WTC11 (cell line): Measurements from ENCODE around the gene POLR2E. TPM values are rescaled to one million over a fixed set of nuclear protein-coding genes. Genes with fewer than 3 reads are reported as not detected.

ENCODE experiments used
- ATAC-seq: fragments of 200-7000 bp; cut with Tn5 transposase; 2 replicates; pipeline ENCODE4 v1.10.0; 2021; ENCODE audit warnings: mild to moderate bottlenecking, moderate library complexity
- CTCF ChIA-PET: fragments of 300-600 bp; sonication (Branson Sonifier 250); formaldehyde crosslinking; loops from one replicate; lab custom pipeline; 2021; ENCODE audit warnings: antibody characterized with exemption; lab: Charles Lee
- POLR2A ChIA-PET: fragments of 350-600 bp; sonication (Branson Sonifier 250); formaldehyde crosslinking; loops from one replicate; lab custom pipeline; 2021; ENCODE audit warnings: antibody characterized with exemption; lab: Charles Lee
- DNase-seq: peaks from one replicate; pipeline ENCODE4 v3.0.0; 2021; ENCODE audit warnings: low spot score
- H3K27ac Mint-ChIP-seq: 2 replicates; pipeline ENCODE4 v1.8.0; 2021; ENCODE audit warnings: mixed read lengths
- H3K27me3 Mint-ChIP-seq: 2 replicates; pipeline ENCODE4 v1.8.0; 2021; ENCODE audit warnings: low read depth, mild to moderate bottlenecking, moderate library complexity, mixed read lengths
- H3K36me3 Mint-ChIP-seq: 2 replicates; pipeline ENCODE4 v1.8.0; 2021; ENCODE audit warnings: mixed read lengths
- H3K4me1 Mint-ChIP-seq: 2 replicates; pipeline ENCODE4 v1.8.0; 2022; ENCODE audit warnings: mixed read lengths
- H3K4me3 Mint-ChIP-seq: 2 replicates; pipeline ENCODE4 v1.8.0; 2021; ENCODE audit warnings: mild to moderate bottlenecking, moderate library complexity, mixed read lengths
- H3K9me3 Mint-ChIP-seq: 2 replicates; pipeline ENCODE4 v1.8.0; 2021; ENCODE audit warnings: mixed read lengths
- EMX1 ChIP-seq: fragments of 250-450 bp; sonication (Bioruptor Pico); IDR thresholded peaks from 2 replicates; pipeline ENCODE4 v1.8.0; 2021; ENCODE audit warnings: mild to moderate bottlenecking
- ERG ChIP-seq: fragments of 250-450 bp; sonication (Bioruptor Pico); IDR thresholded peaks from 2 replicates; pipeline ENCODE4 v1.8.0; 2021; ENCODE audit warnings: mild to moderate bottlenecking
- GRHL2 ChIP-seq: fragments of 250-450 bp; sonication (Bioruptor Pico); IDR thresholded peaks from 2 replicates; pipeline ENCODE4 v1.8.0; 2022; ENCODE audit warnings: mild to moderate bottlenecking, moderate library complexity; ENCODE audit not compliant: insufficient replicate concordance, severe bottlenecking
- MYBL2 ChIP-seq: sonication (generic); formaldehyde crosslinking; IDR thresholded peaks from 2 replicates; pipeline ENCODE4 v1.8.1; 2023; ENCODE audit warnings: mild to moderate bottlenecking, moderate library complexity, missing genetic modification reagents
- NR2C2 ChIP-seq: sonication (generic); formaldehyde crosslinking; IDR thresholded peaks from 2 replicates; pipeline ENCODE4 v1.8.0; 2022; ENCODE audit warnings: mild to moderate bottlenecking, missing genetic modification reagents
- RELA ChIP-seq: sonication (generic); formaldehyde crosslinking; IDR thresholded peaks from 2 replicates; pipeline ENCODE4 v1.8.1; 2022; ENCODE audit warnings: missing genetic modification reagents, mild to moderate bottlenecking, borderline replicate concordance
- TEAD4 ChIP-seq: sonication (generic); formaldehyde crosslinking; IDR thresholded peaks from 2 replicates; pipeline ENCODE4 v1.8.0; 2022; ENCODE audit warnings: mild to moderate bottlenecking, missing genetic modification reagents
- ZNF121 ChIP-seq: sonication (generic); formaldehyde crosslinking; IDR thresholded peaks from 2 replicates; pipeline ENCODE4 v1.8.0; 2023; ENCODE audit warnings: missing genetic modification reagents
- ZNF263 ChIP-seq: sonication (generic); formaldehyde crosslinking; IDR thresholded peaks from 2 replicates; pipeline ENCODE4 v1.8.1; 2022; ENCODE audit warnings: low read depth, mild to moderate bottlenecking, moderate library complexity, missing genetic modification reagents
- ZNF396 ChIP-seq: fragments of 250-450 bp; sonication (Bioruptor Pico); IDR thresholded peaks from 2 replicates; pipeline ENCODE4 v1.8.0; 2021; ENCODE audit warnings: mild to moderate bottlenecking, moderate library complexity, borderline replicate concordance
- ZNF671 ChIP-seq: fragments of 250-450 bp; sonication (Bioruptor Pico); IDR thresholded peaks from 2 replicates; pipeline ENCODE4 v1.8.0; 2021; ENCODE audit warnings: mild to moderate bottlenecking
- total RNA-seq: library from RNA; stranded (reverse); gene quantifications from 3 replicates; pipeline ENCODE4 v1.2.3, GENCODE V29; 2021
- TF ChIP-seq, protein P1 (sequence below): sonication (generic); formaldehyde crosslinking; IDR thresholded peaks from 2 replicates; pipeline ENCODE4 v1.8.0; 2023; ENCODE audit warnings: missing genetic modification reagents, mild to moderate bottlenecking, borderline replicate concordance
- TF ChIP-seq, protein P2 (sequence below): sonication (generic); formaldehyde crosslinking; IDR thresholded peaks from 2 replicates; pipeline ENCODE4 v1.8.1; 2023; ENCODE audit warnings: mild to moderate bottlenecking, missing genetic modification reagents, borderline replicate concordance
- TF ChIP-seq, protein P3 (sequence below): sonication (generic); formaldehyde crosslinking; IDR thresholded peaks from 2 replicates; pipeline ENCODE4 v1.8.1; 2022; ENCODE audit warnings: low read depth, missing genetic modification reagents, borderline replicate concordance
- TF ChIP-seq, protein P4 (sequence below): sonication (generic); formaldehyde crosslinking; IDR thresholded peaks from 2 replicates; pipeline ENCODE4 v1.8.0; 2022; ENCODE audit warnings: mild to moderate bottlenecking, missing genetic modification reagents
- TF ChIP-seq, protein P5 (sequence below): sonication (generic); formaldehyde crosslinking; IDR thresholded peaks from 2 replicates; pipeline ENCODE4 v1.8.1; 2022; ENCODE audit warnings: missing genetic modification reagents, borderline replicate concordance
- TF ChIP-seq, protein P6 (sequence below): fragments of 200-600 bp; IDR thresholded peaks from 2 replicates; pipeline ENCODE4 v1.8.0; 2022; ENCODE audit warnings: antibody characterized with exemption
- TF ChIP-seq, protein P7 (sequence below): fragments of 250-450 bp; sonication (Bioruptor Pico); IDR thresholded peaks from 2 replicates; pipeline ENCODE4 v2.1.2; 2022; ENCODE audit warnings: mild to moderate bottlenecking, moderate library complexity

The POLR2E gene
- total RNA-seq, 1 experiment from 2014 or later, result 275 TPM

DNA sequence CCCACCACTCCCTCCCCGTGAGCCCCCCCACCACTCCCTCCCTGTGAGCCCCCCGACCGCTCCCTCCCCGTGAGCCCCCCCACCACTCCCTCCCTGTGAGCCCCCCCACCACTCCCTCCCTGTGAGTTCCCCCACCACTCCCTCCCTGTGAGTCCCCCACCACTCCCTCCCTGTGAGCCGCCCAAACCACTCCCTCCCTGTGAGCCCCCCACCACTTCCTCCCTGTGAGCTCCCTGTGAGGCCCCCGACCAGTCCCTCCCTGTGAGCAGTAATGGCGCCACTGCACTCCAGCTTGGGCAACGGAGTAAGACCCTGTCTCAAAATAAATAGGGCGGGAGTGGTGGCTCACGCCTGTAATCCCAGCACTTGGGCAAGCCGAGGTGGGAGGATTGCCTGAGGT lies 45.4 kb downstream of the POLR2E start (continued):
- TF ChIP-seq, protein P1, sequence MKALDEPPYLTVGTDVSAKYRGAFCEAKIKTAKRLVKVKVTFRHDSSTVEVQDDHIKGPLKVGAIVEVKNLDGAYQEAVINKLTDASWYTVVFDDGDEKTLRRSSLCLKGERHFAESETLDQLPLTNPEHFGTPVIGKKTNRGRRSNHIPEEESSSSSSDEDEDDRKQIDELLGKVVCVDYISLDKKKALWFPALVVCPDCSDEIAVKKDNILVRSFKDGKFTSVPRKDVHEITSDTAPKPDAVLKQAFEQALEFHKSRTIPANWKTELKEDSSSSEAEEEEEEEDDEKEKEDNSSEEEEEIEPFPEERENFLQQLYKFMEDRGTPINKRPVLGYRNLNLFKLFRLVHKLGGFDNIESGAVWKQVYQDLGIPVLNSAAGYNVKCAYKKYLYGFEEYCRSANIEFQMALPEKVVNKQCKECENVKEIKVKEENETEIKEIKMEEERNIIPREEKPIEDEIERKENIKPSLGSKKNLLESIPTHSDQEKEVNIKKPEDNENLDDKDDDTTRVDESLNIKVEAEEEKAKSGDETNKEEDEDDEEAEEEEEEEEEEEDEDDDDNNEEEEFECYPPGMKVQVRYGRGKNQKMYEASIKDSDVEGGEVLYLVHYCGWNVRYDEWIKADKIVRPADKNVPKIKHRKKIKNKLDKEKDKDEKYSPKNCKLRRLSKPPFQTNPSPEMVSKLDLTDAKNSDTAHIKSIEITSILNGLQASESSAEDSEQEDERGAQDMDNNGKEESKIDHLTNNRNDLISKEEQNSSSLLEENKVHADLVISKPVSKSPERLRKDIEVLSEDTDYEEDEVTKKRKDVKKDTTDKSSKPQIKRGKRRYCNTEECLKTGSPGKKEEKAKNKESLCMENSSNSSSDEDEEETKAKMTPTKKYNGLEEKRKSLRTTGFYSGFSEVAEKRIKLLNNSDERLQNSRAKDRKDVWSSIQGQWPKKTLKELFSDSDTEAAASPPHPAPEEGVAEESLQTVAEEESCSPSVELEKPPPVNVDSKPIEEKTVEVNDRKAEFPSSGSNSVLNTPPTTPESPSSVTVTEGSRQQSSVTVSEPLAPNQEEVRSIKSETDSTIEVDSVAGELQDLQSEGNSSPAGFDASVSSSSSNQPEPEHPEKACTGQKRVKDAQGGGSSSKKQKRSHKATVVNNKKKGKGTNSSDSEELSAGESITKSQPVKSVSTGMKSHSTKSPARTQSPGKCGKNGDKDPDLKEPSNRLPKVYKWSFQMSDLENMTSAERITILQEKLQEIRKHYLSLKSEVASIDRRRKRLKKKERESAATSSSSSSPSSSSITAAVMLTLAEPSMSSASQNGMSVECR (CRISPR knock-in tag), result no peak
- no peak for TF ChIP-seq ZNF263 (CRISPR knock-in tag)
- TF ChIP-seq NR2C2 (CRISPR knock-in tag), result no peak
- no peak for TF ChIP-seq GRHL2 (CRISPR knock-in tag)
- no peak for TF ChIP-seq TEAD4 (CRISPR knock-in tag)
- TF ChIP-seq, protein P2, sequence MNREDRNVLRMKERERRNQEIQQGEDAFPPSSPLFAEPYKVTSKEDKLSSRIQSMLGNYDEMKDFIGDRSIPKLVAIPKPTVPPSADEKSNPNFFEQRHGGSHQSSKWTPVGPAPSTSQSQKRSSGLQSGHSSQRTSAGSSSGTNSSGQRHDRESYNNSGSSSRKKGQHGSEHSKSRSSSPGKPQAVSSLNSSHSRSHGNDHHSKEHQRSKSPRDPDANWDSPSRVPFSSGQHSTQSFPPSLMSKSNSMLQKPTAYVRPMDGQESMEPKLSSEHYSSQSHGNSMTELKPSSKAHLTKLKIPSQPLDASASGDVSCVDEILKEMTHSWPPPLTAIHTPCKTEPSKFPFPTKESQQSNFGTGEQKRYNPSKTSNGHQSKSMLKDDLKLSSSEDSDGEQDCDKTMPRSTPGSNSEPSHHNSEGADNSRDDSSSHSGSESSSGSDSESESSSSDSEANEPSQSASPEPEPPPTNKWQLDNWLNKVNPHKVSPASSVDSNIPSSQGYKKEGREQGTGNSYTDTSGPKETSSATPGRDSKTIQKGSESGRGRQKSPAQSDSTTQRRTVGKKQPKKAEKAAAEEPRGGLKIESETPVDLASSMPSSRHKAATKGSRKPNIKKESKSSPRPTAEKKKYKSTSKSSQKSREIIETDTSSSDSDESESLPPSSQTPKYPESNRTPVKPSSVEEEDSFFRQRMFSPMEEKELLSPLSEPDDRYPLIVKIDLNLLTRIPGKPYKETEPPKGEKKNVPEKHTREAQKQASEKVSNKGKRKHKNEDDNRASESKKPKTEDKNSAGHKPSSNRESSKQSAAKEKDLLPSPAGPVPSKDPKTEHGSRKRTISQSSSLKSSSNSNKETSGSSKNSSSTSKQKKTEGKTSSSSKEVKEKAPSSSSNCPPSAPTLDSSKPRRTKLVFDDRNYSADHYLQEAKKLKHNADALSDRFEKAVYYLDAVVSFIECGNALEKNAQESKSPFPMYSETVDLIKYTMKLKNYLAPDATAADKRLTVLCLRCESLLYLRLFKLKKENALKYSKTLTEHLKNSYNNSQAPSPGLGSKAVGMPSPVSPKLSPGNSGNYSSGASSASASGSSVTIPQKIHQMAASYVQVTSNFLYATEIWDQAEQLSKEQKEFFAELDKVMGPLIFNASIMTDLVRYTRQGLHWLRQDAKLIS (CRISPR knock-in tag), result no peak
- no peak for TF ChIP-seq ZNF671 (CRISPR knock-in tag)
- TF ChIP-seq, all 79 proteins: peak for 0

- TF ChIP-seq, protein P3, sequence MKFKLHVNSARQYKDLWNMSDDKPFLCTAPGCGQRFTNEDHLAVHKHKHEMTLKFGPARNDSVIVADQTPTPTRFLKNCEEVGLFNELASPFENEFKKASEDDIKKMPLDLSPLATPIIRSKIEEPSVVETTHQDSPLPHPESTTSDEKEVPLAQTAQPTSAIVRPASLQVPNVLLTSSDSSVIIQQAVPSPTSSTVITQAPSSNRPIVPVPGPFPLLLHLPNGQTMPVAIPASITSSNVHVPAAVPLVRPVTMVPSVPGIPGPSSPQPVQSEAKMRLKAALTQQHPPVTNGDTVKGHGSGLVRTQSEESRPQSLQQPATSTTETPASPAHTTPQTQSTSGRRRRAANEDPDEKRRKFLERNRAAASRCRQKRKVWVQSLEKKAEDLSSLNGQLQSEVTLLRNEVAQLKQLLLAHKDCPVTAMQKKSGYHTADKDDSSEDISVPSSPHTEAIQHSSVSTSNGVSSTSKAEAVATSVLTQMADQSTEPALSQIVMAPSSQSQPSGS (CRISPR knock-in tag), result no peak
- TF ChIP-seq ZNF396 (CRISPR knock-in tag) (no peak), MYBL2 (no peak), ERG (no peak), RELA (CRISPR knock-in tag) (no peak), GRHL2 (CRISPR knock-in tag) (no peak), TEAD4 (CRISPR knock-in tag) (no peak), EMX1 (CRISPR knock-in tag) (no peak), ZNF121 (CRISPR knock-in tag) (no peak)
- TF ChIP-seq, protein P4, sequence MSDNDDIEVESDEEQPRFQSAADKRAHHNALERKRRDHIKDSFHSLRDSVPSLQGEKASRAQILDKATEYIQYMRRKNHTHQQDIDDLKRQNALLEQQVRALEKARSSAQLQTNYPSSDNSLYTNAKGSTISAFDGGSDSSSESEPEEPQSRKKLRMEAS (CRISPR knock-in tag), result no peak
- TF ChIP-seq, protein P5, sequence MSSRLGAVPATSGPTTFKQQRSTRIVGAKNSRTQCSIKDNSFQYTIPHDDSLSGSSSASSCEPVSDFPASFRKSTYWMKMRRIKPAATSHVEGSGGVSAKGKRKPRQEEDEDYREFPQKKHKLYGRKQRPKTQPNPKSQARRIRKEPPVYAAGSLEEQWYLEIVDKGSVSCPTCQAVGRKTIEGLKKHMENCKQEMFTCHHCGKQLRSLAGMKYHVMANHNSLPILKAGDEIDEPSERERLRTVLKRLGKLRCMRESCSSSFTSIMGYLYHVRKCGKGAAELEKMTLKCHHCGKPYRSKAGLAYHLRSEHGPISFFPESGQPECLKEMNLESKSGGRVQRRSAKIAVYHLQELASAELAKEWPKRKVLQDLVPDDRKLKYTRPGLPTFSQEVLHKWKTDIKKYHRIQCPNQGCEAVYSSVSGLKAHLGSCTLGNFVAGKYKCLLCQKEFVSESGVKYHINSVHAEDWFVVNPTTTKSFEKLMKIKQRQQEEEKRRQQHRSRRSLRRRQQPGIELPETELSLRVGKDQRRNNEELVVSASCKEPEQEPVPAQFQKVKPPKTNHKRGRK (CRISPR knock-in tag), result no peak
- TF ChIP-seq, protein P6, sequence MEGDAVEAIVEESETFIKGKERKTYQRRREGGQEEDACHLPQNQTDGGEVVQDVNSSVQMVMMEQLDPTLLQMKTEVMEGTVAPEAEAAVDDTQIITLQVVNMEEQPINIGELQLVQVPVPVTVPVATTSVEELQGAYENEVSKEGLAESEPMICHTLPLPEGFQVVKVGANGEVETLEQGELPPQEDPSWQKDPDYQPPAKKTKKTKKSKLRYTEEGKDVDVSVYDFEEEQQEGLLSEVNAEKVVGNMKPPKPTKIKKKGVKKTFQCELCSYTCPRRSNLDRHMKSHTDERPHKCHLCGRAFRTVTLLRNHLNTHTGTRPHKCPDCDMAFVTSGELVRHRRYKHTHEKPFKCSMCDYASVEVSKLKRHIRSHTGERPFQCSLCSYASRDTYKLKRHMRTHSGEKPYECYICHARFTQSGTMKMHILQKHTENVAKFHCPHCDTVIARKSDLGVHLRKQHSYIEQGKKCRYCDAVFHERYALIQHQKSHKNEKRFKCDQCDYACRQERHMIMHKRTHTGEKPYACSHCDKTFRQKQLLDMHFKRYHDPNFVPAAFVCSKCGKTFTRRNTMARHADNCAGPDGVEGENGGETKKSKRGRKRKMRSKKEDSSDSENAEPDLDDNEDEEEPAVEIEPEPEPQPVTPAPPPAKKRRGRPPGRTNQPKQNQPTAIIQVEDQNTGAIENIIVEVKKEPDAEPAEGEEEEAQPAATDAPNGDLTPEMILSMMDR, result no peak
- TF ChIP-seq, protein P7, sequence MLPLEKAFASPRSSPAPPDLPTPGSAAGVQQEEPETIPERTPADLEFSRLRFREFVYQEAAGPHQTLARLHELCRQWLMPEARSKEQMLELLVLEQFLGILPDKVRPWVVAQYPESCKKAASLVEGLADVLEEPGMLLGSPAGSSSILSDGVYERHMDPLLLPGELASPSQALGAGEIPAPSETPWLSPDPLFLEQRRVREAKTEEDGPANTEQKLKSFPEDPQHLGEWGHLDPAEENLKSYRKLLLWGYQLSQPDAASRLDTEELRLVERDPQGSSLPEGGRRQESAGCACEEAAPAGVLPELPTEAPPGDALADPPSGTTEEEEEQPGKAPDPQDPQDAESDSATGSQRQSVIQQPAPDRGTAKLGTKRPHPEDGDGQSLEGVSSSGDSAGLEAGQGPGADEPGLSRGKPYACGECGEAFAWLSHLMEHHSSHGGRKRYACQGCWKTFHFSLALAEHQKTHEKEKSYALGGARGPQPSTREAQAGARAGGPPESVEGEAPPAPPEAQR, result no peak
- peaks cover 5% of the 10 kb centered on the region; the same call in 1 of the 2 replicates for H3K36me3 Mint-ChIP-seq
- no peaks in the 10 kb centered on the region for H3K27me3 Mint-ChIP-seq
- no peaks in the 10 kb centered on the region for H3K4me1 Mint-ChIP-seq
- ChIA-PET CTCF (interaction anchor here (0.9 to 3.2 kb wide), 3 partner anchors 9 to 276 kb away, joined by 3 to 17 read pairs (median 3); partner anchors contain the start of genes ABCA7 and ARHGAP45), POLR2A (interaction anchor here (1.6 kb wide), 1 partner anchor 9 kb away, joined by 5 read pairs; the partner anchor contains the start of gene ABCA7)
- no peaks in the 10 kb centered on the region for H3K9me3 Mint-ChIP-seq
- no peak overlapping the region for H3K4me3 Mint-ChIP-seq
- H3K27ac Mint-ChIP-seq, result no peak overlapping the region
- ATAC-seq (no peak), DNase-seq (no peak)
Observed at GRCh38 chr19:1049106-1049505, 46.1 kb downstream of the POLR2E start.
